GM12874 (cell line): ENCODE results near the gene LNX2.

ENCODE experiments used
- CTCF ChIP-seq: IDR thresholded peaks from 2 replicates; pipeline ENCODE4 v1.5.1; 2011; ENCODE audit warnings: low read depth, mild to moderate bottlenecking, control low read depth, low read length, moderate library complexity; ENCODE audit not compliant: insufficient read depth

LNX2 gene

GRCh38 chr13:27631665-27632064 lies 11.3 kb upstream of the LNX2 start:
- no peak for TF ChIP-seq CTCF

GRCh38 chr13:27631156-27631555 lies 10.8 kb upstream of the LNX2 start:
- no peak for TF ChIP-seq CTCF

GRCh38 chr13:27628081-27628480 lies 7.8 kb upstream of the LNX2 start:
- no peak for TF ChIP-seq CTCF

- no peak for TF ChIP-seq CTCF
Measured at GRCh38 chr13:27627380-27627779, 7.1 kb upstream of the LNX2 start.

GRCh38 chr13:27625839-27626238 lies 5.5 kb upstream of the LNX2 start:
- TF ChIP-seq CTCF: no peak

- TF ChIP-seq CTCF: no peak
Measured at GRCh38 chr13:27624071-27624470, 3.7 kb upstream of the LNX2 start.

GRCh38 chr13:27622881-27623280 lies 2.6 kb upstream of the LNX2 start:
- TF ChIP-seq CTCF: no peak

GRCh38 chr13:27622102-27622820 lies 1.9 kb upstream of the LNX2 start:
- no peak for TF ChIP-seq CTCF
